ENCODE measurements around the gene GHRL. TPM values are rescaled to one million over a fixed set of nuclear protein-coding genes. Genes with fewer than 3 reads are reported as not detected.
A peak's percentile ranks its signal among the peaks of the same experiment; 100 is the strongest.

GHRL gene
- total and polyA plus RNA-seq, 2 of the 4 experiments (the other 2 are of a cell fraction): 0.27 TPM; not detected in 1

DNA sequence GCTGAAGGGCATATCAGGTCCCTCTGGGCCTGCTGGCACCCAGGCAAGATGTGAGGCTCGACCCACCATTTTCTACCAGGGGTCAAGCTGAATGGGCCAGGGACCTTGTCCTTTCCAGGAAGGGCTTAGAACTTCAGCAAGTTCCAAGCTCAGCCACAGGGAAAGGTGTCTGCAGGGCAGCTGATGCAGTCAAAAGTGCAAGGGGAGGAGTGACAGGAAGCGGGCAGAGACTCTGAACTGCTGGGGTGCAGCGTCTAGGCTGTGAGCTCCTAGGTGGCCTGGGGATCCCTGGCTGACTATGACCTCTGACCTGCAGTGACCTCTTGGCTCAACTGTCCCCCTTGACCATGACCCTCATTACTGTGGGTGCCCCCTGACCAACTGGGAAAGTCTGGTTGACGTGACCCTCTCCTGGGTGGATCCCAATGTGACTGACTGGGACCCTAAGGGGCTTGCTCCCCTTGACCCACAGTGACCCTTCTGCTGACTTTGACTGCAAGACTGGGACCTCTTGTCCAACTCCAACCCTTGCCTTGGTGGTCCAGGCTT, 42.5 kb upstream of the GHRL start:
- H4K8ac ChIP-seq (ENCODE audit: low read depth in 2 of 2, low read length in 2 of 2): no peak overlapping the region
- no peak overlapping the region for H3K23ac ChIP-seq (ENCODE audit: low read depth, low read length)
- no peak overlapping the region for H3K9ac ChIP-seq (ENCODE audit: low read depth, low read length)
- no peak overlapping the region for H4K5ac ChIP-seq (ENCODE audit: low read depth, low read length)
- no peak overlapping the region for H3K56ac ChIP-seq (ENCODE audit: extremely low read depth, insufficient read depth, low read length)
- H4K91ac ChIP-seq (ENCODE audit: insufficient read depth, low read depth, low read length): no peak overlapping the region
- ChIA-PET POLR2A (ENCODE audit: unreplicated experiment) (no interaction called here), CTCF (interaction anchor here (1.3 kb wide), 1 partner anchor 403 kb away, joined by 3 read pairs; no protein-coding TSS in a partner anchor)
- H2AK9ac ChIP-seq (replicated peaks; ENCODE audit: low read depth, low read length, poor library complexity): peak overlapping the region; percentile 68
- WGBS, 2 experiments (ENCODE audit: extremely low coverage in 2 of 2, insufficient read length in 1 of 2): 38% methylated on average over 1 of the region's 4 CpGs; no CpG with 5 or more reads in 1 of the 2 experiments
- no peak overlapping the region for H2BK15ac ChIP-seq (ENCODE audit: low read depth, low read length)
- H3K14ac ChIP-seq (replicated peaks; ENCODE audit: low read depth, low read length): no peak overlapping the region
- H2BK120ac ChIP-seq (ENCODE audit: low read depth, low read length): no peak overlapping the region
- H4K20me1 ChIP-seq (ENCODE audit: insufficient read depth, low read length): no peaks in the 10 kb centered on the region
- H3K18ac ChIP-seq (ENCODE audit: low read depth, low read length): no peak overlapping the region
- H2AK5ac ChIP-seq (ENCODE audit: low read depth, low read length): no peak overlapping the region
- no peak overlapping the region for H2BK20ac ChIP-seq (ENCODE audit: low read depth, low read length)
- dilution Hi-C loops (cut with HindIII; ENCODE audit: low sequenced_read_pairs, unreplicated experiment): no loop called here
- TF ChIP-seq RAD21 (IDR thresholded peaks at IDR 0.05; ENCODE audit: low read length) (no peak), MXI1 (IDR thresholded peaks at IDR 0.05; ENCODE audit: borderline replicate concordance, low read depth, low read length) (no peak), ELK1 (IDR thresholded peaks at IDR 0.05; ENCODE audit: borderline replicate concordance, low read depth, low read length) (no peak), RCOR1 (IDR thresholded peaks at IDR 0.05; ENCODE audit: insufficient replicate concordance, low read length) (no peak), CHD1 (IDR thresholded peaks at IDR 0.05; ENCODE audit: low read depth, low read length) (no peak), SMC3 (IDR thresholded peaks at IDR 0.05; ENCODE audit: low read depth, low read length) (no peak), MAFK (IDR thresholded peaks at IDR 0.05; ENCODE audit: low read depth, low read length) (no peak), FOS (IDR thresholded peaks at IDR 0.05; ENCODE audit: low read depth, low read length) (no peak), USF2 (IDR thresholded peaks at IDR 0.05; ENCODE audit: low read depth, low read length) (no peak), CEBPB (IDR thresholded peaks at IDR 0.05; ENCODE audit: low read depth, low read length) (no peak), NFE2L2 (IDR thresholded peaks at IDR 0.05; ENCODE audit: low read depth, low read length) (no peak), RFX5 (IDR thresholded peaks at IDR 0.05; ENCODE audit: low read depth, low read length) (no peak)
- intact Hi-C loops (cut with micrococcal nuclease): no loop called here
- H2BK5ac ChIP-seq (ENCODE audit: low read depth, low read length, poor library complexity, severe bottlenecking): no peak overlapping the region
- no peaks in the 10 kb centered on the region for H3K4me1 ChIP-seq (ENCODE audit: control insufficient read depth, insufficient read depth, low read length)
- no peaks in the 10 kb centered on the region for H3K79me1 ChIP-seq (ENCODE audit: low read depth in 1 of 2, low read length in 2 of 2)
- H3K27ac ChIP-seq (ENCODE audit: insufficient read depth, low read length): no peak overlapping the region
- ATAC-seq (ENCODE audit: low read depth) (no peak), DNase-seq (no peak)
- no peaks in the 10 kb centered on the region for H3K9me3 ChIP-seq (ENCODE audit: control insufficient read depth, insufficient read depth, low read length)
- peaks cover 51% of the 10 kb centered on the region for H3K27me3 ChIP-seq (ENCODE audit: control insufficient read depth, insufficient read depth, low read length)
- in situ Hi-C loops (cut with MboI; ENCODE audit: low sequenced_read_pairs): no loop called here
- H2AFZ ChIP-seq (replicated peaks; ENCODE audit: low read length, poor library complexity): no peak overlapping the region
- peaks cover 3% of the 10 kb centered on the region; the same call in 1 of the 2 replicates for H3K9me1 ChIP-seq (ENCODE audit: insufficient read depth, low read length)
- H3K36me3 ChIP-seq (ENCODE audit: control insufficient read depth, insufficient read depth, low read length): no peaks in the 10 kb centered on the region
- no peak overlapping the region for H3K4me2 ChIP-seq (ENCODE audit: low read depth, low read length)
- BruUV-seq (replicated peaks): no TSS peak
- H3K4ac ChIP-seq (ENCODE audit: low read depth, low read length): no peak overlapping the region
- no peak overlapping the region for H3K4me3 ChIP-seq (ENCODE audit: insufficient read depth, low read depth, low read length)

Measured in IMR-90 (cell line).